ENCODE results near the gene LTBP3. TPM values are rescaled to one million over a fixed set of nuclear protein-coding genes. Genes with fewer than 3 reads are reported as not detected.

LTBP3 gene
- total and polyA plus RNA-seq, 2 donors (not counting 3 experiments of a cell fraction or from before 2014, with no cell fraction given): 120 to 209 TPM

GRCh38 chr11:65606876-65607613, 48.9 kb upstream of the LTBP3 start:
- DNase-seq (ENCODE audit: low read depth, low spot score) (peak; percentile 96), FAIRE-seq (peak; percentile 92)
- Histone ChIP-seq H3K4me3 (replicated peaks in 1 of 3; ENCODE audit: insufficient read depth in 1 of 3, low read depth in 1 of 3, low read length in 3 of 3) (no peak overlapping the region), H3K36me3 (ENCODE audit: control insufficient read depth in 2 of 2, extremely low read depth in 1 of 2, insufficient read depth in 2 of 2, low read length in 2 of 2) (peaks cover 15 to 57% of the 10 kb centered on the region in 2 experiments), H4K20me1 (replicated peaks; ENCODE audit: control insufficient read depth, extremely low read depth, insufficient read depth, low read length) (no peaks in the 10 kb centered on the region), H3K9ac (replicated peaks; ENCODE audit: extremely low read depth, insufficient read depth, low read length) (no peak overlapping the region), H3K79me2 (ENCODE audit: control insufficient read depth, insufficient read depth, low read length) (peaks cover 40% of the 10 kb centered on the region), H3K9me1 (replicated peaks; ENCODE audit: control insufficient read depth, extremely low read depth, insufficient read depth, low read length) (no peaks in the 10 kb centered on the region), H3K9me3 (replicated peaks; ENCODE audit: control insufficient read depth, insufficient read depth, low read length) (no peaks in the 10 kb centered on the region), H2AFZ (ENCODE audit: low read depth, low read length) (no peak overlapping the region), H3K4me1 (ENCODE audit: control insufficient read depth, extremely low read depth, insufficient read depth, low read length) (peaks cover 41% of the 10 kb centered on the region), H3K27me3 (ENCODE audit: control insufficient read depth in 2 of 2, insufficient read depth in 2 of 2, low read length in 2 of 2) (no peaks in the 10 kb centered on the region), H3K27ac (ENCODE audit: insufficient read depth, low read depth, low read length) (no peak overlapping the region), H3K4me2 (ENCODE audit: insufficient read depth, low read length) (peak overlapping the region; percentile 6)
- no TSS peak for BruUV-seq (replicated peaks)
- intact Hi-C loops (cut with micrococcal nuclease): loop anchor here (1.0 kb wide), 2 partner anchors 8 to 14 kb away; partner anchors contain the start of gene PCNX3
- dilution Hi-C loops (cut with MboI; ENCODE audit: extremely low pct_ligation_motif_present, low sequenced_read_pairs): no loop called here
- ChIA-PET CTCF (interaction anchor here (0.9 to 2.4 kb wide), 9 partner anchors 8 to 67 kb away, joined by 3 to 19 read pairs (median 5); partner anchors contain the start of genes FAM89B and PCNX3), POLR2A (interaction anchor here (0.6 kb wide), 2 partner anchors 50 to 187 kb away, joined by 3 read pairs; no protein-coding TSS in a partner anchor)
- TF ChIP-seq MYC (IDR thresholded peaks at IDR 0.05; ENCODE audit: low read depth, low read length) (no peak), FOS (IDR thresholded peaks at IDR 0.05; ENCODE audit: borderline replicate concordance, insufficient read depth, low read length) (no peak), CTCF (IDR thresholded peaks at IDR 0.05; ENCODE audit: extremely low read depth in 1 of 2, insufficient read depth in 1 of 2, low read depth in 1 of 2, low read length in 2 of 2) (no peak), JUN (IDR thresholded peaks at IDR 0.05; ENCODE audit: borderline replicate concordance, insufficient read depth, insufficient read length, low read depth) (no peak), POLR2A (IDR thresholded peaks at IDR 0.05; ENCODE audit: low read depth, low read length) (peak; percentile 68), GATA2 (IDR thresholded peaks at IDR 0.05; ENCODE audit: insufficient read depth, insufficient read length, low read depth, low read length) (no peak), EZH2 (IDR thresholded peaks at IDR 0.05; ENCODE audit: borderline replicate concordance, low read depth, low read length, severe bottlenecking) (no peak), MAX (IDR thresholded peaks at IDR 0.05; ENCODE audit: insufficient read depth, insufficient read length) (peak; percentile 83), POLR2AphosphoS5 (IDR thresholded peaks at IDR 0.05; ENCODE audit: insufficient read depth, low read depth, low read length) (peak; percentile 68)

Measured in endothelial cell of umbilical vein (primary cell).